ENCODE measurements around the gene DAPL1. TPM values are rescaled to one million over a fixed set of nuclear protein-coding genes. Genes with fewer than 3 reads are reported as not detected.

The DAPL1 gene
- total RNA-seq (2014; rRNA removed; shearing (Covaris generic)), result not detected in 2 replicates

- no peak for DNase-seq (ENCODE audit: low spot score)
- in situ Hi-C loops (cut with HindIII; ENCODE audit: low sequenced_read_pairs), result no loop called here
These were observed at the start of gene DAPL1 for GRCh38 chr2:158795195-158795924. Gene DAPL1, plus strand, starts transcription at chr2:158795317. Its CDS starts 56 bp downstream, at chr2:158795373.

- DNase-seq (ENCODE audit: low spot score), result no peak
- in situ Hi-C loops (cut with HindIII; ENCODE audit: low sequenced_read_pairs), result no loop called here
These were observed 49.2 kb upstream of the DAPL1 start for GRCh38 chr2:158745866-158746382.

- no peak for DNase-seq (ENCODE audit: low spot score)
- in situ Hi-C loops (cut with HindIII; ENCODE audit: low sequenced_read_pairs), result no loop called here
These were observed 48.6 kb upstream of the DAPL1 start for GRCh38 chr2:158746488-158746887.

- in situ Hi-C loops (cut with HindIII; ENCODE audit: low sequenced_read_pairs), result no loop called here
- no peak for DNase-seq (ENCODE audit: low spot score)
These were observed 47.8 kb upstream of the DAPL1 start for GRCh38 chr2:158747281-158747680.

GRCh38 chr2:158748926-158749590 is 46.1 kb upstream of the DAPL1 start:
- no peak for DNase-seq (ENCODE audit: low spot score)
- in situ Hi-C loops (cut with HindIII; ENCODE audit: low sequenced_read_pairs), result no loop called here

GRCh38 chr2:158750458-158751125 is 44.5 kb upstream of the DAPL1 start:
- in situ Hi-C loops (cut with HindIII; ENCODE audit: low sequenced_read_pairs), result loop anchor here (25.0 kb wide), 1 partner anchor 738 kb away; no protein-coding TSS in a partner anchor
- DNase-seq (ENCODE audit: low spot score), result no peak

GRCh38 chr2:158753641-158754611 is 41.2 kb upstream of the DAPL1 start:
- DNase-seq (ENCODE audit: low spot score), result peak; percentile 93
- in situ Hi-C loops (cut with HindIII; ENCODE audit: low sequenced_read_pairs), result loop anchor here (25.0 kb wide), 1 partner anchor 742 kb away; no protein-coding TSS in a partner anchor

- DNase-seq (ENCODE audit: low spot score), result no peak
- in situ Hi-C loops (cut with HindIII; ENCODE audit: low sequenced_read_pairs), result loop anchor here (25.0 kb wide), 1 partner anchor 743 kb away; no protein-coding TSS in a partner anchor
These were observed 39.6 kb upstream of the DAPL1 start for GRCh38 chr2:158755310-158756087.

- DNase-seq (ENCODE audit: low spot score), result no peak
- in situ Hi-C loops (cut with HindIII; ENCODE audit: low sequenced_read_pairs), result loop anchor here (25.0 kb wide), 1 partner anchor 744 kb away; no protein-coding TSS in a partner anchor
These were observed 38.8 kb upstream of the DAPL1 start for GRCh38 chr2:158756331-158756730.

- no peak for DNase-seq (ENCODE audit: low spot score)
- in situ Hi-C loops (cut with HindIII; ENCODE audit: low sequenced_read_pairs), result loop anchor here (25.0 kb wide), 1 partner anchor 745 kb away; no protein-coding TSS in a partner anchor
These were observed 38.1 kb upstream of the DAPL1 start for GRCh38 chr2:158756976-158757375.

GRCh38 chr2:158760887-158761286 is 34.2 kb upstream of the DAPL1 start:
- in situ Hi-C loops (cut with HindIII; ENCODE audit: low sequenced_read_pairs), result loop anchor here (25.0 kb wide), 1 partner anchor 749 kb away; no protein-coding TSS in a partner anchor
- peak; percentile 97 for DNase-seq (ENCODE audit: low spot score)

GRCh38 chr2:158761621-158762020 is 33.5 kb upstream of the DAPL1 start:
- in situ Hi-C loops (cut with HindIII; ENCODE audit: low sequenced_read_pairs), result loop anchor here (25.0 kb wide), 1 partner anchor 749 kb away; no protein-coding TSS in a partner anchor
- DNase-seq (ENCODE audit: low spot score), result peak; percentile 14

GRCh38 chr2:158762336-158762735 is 32.8 kb upstream of the DAPL1 start:
- DNase-seq (ENCODE audit: low spot score), result no peak
- in situ Hi-C loops (cut with HindIII; ENCODE audit: low sequenced_read_pairs), result loop anchor here (25.0 kb wide), 1 partner anchor 750 kb away; no protein-coding TSS in a partner anchor

GRCh38 chr2:158766524-158766923 is 28.6 kb upstream of the DAPL1 start:
- DNase-seq (ENCODE audit: low spot score), result no peak
- in situ Hi-C loops (cut with HindIII; ENCODE audit: low sequenced_read_pairs), result loop anchor here (25.0 kb wide), 1 partner anchor 754 kb away; no protein-coding TSS in a partner anchor

- in situ Hi-C loops (cut with HindIII; ENCODE audit: low sequenced_read_pairs), result loop anchor here (25.0 kb wide), 1 partner anchor 760 kb away; no protein-coding TSS in a partner anchor
- DNase-seq (ENCODE audit: low spot score), result peak; percentile 86
These were observed 22.6 kb upstream of the DAPL1 start for GRCh38 chr2:158772306-158773078.

GRCh38 chr2:158773121-158773520 is 22.0 kb upstream of the DAPL1 start:
- in situ Hi-C loops (cut with HindIII; ENCODE audit: low sequenced_read_pairs), result loop anchor here (25.0 kb wide), 1 partner anchor 761 kb away; no protein-coding TSS in a partner anchor
- DNase-seq (ENCODE audit: low spot score), result no peak
